NB4 (cell line): Measurements from ENCODE around the gene CACNA1B.

Experiments used
- CTCF ChIP-seq: IDR thresholded peaks from one replicate; pipeline ENCODE4 v1.5.1; 2012; ENCODE audit warnings: low read depth, low read length
- MYC ChIP-seq: IDR thresholded peaks from 2 replicates; pipeline ENCODE4 v1.6.1; 2011; ENCODE audit warnings: low read depth, low read length
- POLR2A ChIP-seq: IDR thresholded peaks from 2 replicates; pipeline ENCODE4 v1.6.1; 2011; ENCODE audit warnings: mild to moderate bottlenecking; ENCODE audit not compliant: insufficient read length; ENCODE audit errors: extremely low read depth
- TF ChIP-seq, protein P1 (sequence below): IDR thresholded peaks from 2 replicates; pipeline ENCODE4 v1.6.1; 2011; ENCODE audit warnings: low read depth, low read length

DNA sequence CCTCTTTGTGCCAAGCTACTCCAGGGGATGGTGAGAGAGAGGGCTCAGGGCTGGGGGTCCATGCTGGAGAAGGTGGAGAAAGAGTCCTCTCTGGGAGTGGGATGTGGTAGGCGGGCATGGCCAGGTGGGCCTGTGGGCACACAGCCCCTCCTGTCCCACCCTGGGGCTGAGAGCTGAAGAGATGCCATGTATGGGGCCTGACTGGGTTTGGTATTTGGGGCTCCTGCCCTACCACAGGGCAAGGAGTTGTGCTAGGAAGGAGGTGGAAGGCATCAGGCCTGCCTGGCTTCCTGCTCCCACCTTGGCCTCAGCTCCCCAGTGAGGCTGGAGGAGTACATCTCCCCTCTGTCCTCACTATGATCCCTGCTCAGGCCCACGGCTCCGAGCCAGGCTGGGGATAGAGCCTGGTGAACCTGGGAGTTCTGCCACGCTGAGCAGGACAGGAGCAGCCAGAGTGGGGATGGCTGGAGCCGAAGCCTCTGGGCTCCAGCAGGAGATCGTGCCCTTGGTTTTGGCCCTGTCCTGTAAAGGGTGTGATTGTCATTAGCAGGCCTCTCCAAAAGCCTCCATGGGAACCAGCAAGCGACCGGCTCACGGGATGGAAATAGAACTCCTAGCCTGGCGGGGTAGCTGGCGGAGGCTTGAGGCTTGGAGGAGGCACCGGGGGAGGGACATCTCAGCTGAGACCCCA, 75.5 kb downstream of the CACNA1B start:
- TF ChIP-seq CTCF: no peak
- no peak for TF ChIP-seq POLR2A
- TF ChIP-seq, protein P1, sequence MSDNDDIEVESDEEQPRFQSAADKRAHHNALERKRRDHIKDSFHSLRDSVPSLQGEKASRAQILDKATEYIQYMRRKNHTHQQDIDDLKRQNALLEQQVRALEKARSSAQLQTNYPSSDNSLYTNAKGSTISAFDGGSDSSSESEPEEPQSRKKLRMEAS: no peak
- TF ChIP-seq MYC: no peak
